ENCODE data around the gene CYBA. TPM values are rescaled to one million over a fixed set of nuclear protein-coding genes. Genes with fewer than 3 reads are reported as not detected.

CYBA gene
- total and polyA plus RNA-seq, 2 of the 13 experiments (the other 11 are each of a cell fraction or from before 2014, with no cell fraction given): 196 to 250 TPM

DNA sequence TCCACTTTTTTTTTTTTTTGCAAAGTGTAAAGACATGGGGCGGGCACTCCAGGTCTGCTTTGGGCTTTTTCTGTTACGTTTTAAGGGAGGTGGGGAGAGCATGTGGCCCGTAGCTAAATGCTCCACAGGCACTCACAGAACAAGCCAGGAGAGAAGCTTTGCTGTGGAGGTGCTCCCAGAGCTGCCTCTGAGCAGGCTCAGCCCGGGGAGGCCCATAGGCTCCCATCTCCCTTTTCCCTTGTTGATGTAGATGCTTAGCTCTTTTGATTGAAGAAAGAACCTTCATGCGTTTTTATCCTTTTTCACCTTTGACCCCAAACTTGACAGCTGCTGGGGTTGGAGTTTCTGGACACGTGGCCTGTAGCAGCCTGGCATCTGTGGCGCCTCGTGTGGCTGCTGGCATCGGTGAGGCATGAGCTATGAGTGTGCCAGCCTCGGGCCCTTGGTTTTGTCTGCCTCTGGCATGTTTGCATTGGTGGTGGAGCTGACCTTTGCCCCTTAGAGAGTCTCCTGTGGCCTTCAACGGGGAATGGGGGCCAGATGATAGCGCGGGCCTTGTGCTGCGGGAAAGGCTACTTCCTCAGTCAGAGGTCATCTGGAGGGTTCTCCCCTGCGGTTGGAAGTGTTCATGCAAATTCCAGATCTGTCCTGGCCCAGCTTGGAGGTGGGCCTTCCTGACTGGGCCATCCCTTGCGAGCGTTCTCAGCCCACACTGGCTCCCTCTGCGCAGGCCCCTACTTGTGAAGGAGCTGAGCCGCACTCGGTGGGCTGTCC, 32.5 kb downstream of the CYBA start (continued):
- TF ChIP-seq RFX1 (IDR thresholded peaks at IDR 0.05): no peak
- TF ChIP-seq, protein P1, sequence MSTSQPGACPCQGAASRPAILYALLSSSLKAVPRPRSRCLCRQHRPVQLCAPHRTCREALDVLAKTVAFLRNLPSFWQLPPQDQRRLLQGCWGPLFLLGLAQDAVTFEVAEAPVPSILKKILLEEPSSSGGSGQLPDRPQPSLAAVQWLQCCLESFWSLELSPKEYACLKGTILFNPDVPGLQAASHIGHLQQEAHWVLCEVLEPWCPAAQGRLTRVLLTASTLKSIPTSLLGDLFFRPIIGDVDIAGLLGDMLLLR (CRISPR knock-in tag; IDR thresholded peaks at IDR 0.05): peak; percentile 75
- 0 out of 2 replicates have a peak, but pooled peaks have one; percentile 45 for TF ChIP-seq KMT2B (CRISPR knock-in tag; IDR thresholded peaks at IDR 0.05)
- TF ChIP-seq NR2C2 (CRISPR knock-in tag; IDR thresholded peaks at IDR 0.05; ENCODE audit: borderline replicate concordance): peak; percentile 97
- no peak for TF ChIP-seq NFE2 (CRISPR knock-in tag; IDR thresholded peaks at IDR 0.05)
- no peak; the same call in 1 of the 2 replicates for TF ChIP-seq DPF2 (CRISPR knock-in tag; IDR thresholded peaks at IDR 0.05; ENCODE audit: borderline replicate concordance, low read depth)
- TF ChIP-seq ZBTB25 (CRISPR knock-in tag; IDR thresholded peaks at IDR 0.05): no peak
- no peak for TF ChIP-seq SOX6 (IDR thresholded peaks at IDR 0.05)
- peak; percentile 61 for TF ChIP-seq SOX6 (CRISPR knock-in tag; IDR thresholded peaks at IDR 0.05)
- no peak for TF ChIP-seq ELF4 (CRISPR knock-in tag; IDR thresholded peaks at IDR 0.05; ENCODE audit: borderline replicate concordance)
- 0 out of 2 replicates have a peak, but pooled peaks have one; percentile 29 for TF ChIP-seq MEIS2 (CRISPR knock-in tag; IDR thresholded peaks at IDR 0.05)
- TF ChIP-seq ZNF598 (CRISPR knock-in tag; IDR thresholded peaks at IDR 0.05; ENCODE audit: borderline replicate concordance): no peak
- TF ChIP-seq, protein P2, sequence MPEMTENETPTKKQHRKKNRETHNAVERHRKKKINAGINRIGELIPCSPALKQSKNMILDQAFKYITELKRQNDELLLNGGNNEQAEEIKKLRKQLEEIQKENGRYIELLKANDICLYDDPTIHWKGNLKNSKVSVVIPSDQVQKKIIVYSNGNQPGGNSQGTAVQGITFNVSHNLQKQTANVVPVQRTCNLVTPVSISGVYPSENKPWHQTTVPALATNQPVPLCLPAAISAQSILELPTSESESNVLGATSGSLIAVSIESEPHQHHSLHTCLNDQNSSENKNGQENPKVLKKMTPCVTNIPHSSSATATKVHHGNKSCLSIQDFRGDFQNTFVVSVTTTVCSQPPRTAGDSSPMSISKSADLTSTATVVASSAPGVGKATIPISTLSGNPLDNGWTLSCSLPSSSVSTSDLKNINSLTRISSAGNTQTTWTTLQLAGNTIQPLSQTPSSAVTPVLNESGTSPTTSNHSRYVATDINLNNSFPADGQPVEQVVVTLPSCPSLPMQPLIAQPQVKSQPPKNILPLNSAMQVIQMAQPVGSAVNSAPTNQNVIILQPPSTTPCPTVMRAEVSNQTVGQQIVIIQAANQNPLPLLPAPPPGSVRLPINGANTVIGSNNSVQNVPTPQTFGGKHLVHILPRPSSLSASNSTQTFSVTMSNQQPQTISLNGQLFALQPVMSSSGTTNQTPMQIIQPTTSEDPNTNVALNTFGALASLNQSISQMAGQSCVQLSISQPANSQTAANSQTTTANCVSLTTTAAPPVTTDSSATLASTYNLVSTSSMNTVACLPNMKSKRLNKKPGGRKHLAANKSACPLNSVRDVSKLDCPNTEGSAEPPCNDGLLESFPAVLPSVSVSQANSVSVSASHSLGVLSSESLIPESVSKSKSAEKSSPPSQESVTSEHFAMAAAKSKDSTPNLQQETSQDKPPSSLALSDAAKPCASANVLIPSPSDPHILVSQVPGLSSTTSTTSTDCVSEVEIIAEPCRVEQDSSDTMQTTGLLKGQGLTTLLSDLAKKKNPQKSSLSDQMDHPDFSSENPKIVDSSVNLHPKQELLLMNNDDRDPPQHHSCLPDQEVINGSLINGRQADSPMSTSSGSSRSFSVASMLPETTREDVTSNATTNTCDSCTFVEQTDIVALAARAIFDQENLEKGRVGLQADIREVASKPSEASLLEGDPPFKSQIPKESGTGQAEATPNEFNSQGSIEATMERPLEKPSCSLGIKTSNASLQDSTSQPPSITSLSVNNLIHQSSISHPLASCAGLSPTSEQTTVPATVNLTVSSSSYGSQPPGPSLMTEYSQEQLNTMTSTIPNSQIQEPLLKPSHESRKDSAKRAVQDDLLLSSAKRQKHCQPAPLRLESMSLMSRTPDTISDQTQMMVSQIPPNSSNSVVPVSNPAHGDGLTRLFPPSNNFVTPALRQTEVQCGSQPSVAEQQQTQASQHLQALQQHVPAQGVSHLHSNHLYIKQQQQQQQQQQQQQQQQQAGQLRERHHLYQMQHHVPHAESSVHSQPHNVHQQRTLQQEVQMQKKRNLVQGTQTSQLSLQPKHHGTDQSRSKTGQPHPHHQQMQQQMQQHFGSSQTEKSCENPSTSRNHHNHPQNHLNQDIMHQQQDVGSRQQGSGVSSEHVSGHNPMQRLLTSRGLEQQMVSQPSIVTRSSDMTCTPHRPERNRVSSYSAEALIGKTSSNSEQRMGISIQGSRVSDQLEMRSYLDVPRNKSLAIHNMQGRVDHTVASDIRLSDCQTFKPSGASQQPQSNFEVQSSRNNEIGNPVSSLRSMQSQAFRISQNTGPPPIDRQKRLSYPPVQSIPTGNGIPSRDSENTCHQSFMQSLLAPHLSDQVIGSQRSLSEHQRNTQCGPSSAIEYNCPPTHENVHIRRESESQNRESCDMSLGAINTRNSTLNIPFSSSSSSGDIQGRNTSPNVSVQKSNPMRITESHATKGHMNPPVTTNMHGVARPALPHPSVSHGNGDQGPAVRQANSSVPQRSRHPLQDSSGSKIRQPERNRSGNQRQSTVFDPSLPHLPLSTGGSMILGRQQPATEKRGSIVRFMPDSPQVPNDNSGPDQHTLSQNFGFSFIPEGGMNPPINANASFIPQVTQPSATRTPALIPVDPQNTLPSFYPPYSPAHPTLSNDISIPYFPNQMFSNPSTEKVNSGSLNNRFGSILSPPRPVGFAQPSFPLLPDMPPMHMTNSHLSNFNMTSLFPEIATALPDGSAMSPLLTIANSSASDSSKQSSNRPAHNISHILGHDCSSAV (CRISPR knock-in tag; IDR thresholded peaks at IDR 0.05; ENCODE audit: borderline replicate concordance): no peak
- TF ChIP-seq ZNF207 (IDR thresholded peaks at IDR 0.05; ENCODE audit: borderline replicate concordance): no peak
- no peak for TF ChIP-seq IKZF4 (CRISPR knock-in tag; IDR thresholded peaks at IDR 0.05; ENCODE audit: borderline replicate concordance, low read depth, not compliant biosample characterization)
- TF ChIP-seq FOXK2 (IDR thresholded peaks at IDR 0.05): no peak; the same call in 1 of the 2 replicates
- TF ChIP-seq MAFG (CRISPR knock-in tag; IDR thresholded peaks at IDR 0.05): no peak
- no peak for TF ChIP-seq ZNF83 (CRISPR knock-in tag; IDR thresholded peaks at IDR 0.05; ENCODE audit: borderline replicate concordance)
- 0 out of 2 replicates have a peak, but pooled peaks have one; percentile 8 for TF ChIP-seq ZNF605 (CRISPR knock-in tag; IDR thresholded peaks at IDR 0.05)
- TF ChIP-seq PCBP1 (IDR thresholded peaks at IDR 0.05; ENCODE audit: borderline replicate concordance, low read depth, low read length): no peak
- TF ChIP-seq PAX8 (CRISPR knock-in tag; IDR thresholded peaks at IDR 0.05; ENCODE audit: borderline replicate concordance): no peak
